ENCODE measurements around the gene FLOT2. TPM values are rescaled to one million over a fixed set of nuclear protein-coding genes. Genes with fewer than 3 reads are reported as not detected.
A peak's percentile ranks its signal among the peaks of the same experiment; 100 is the strongest.
"Not testable (repeated sequence)": the region's sequence is repeated elsewhere in the genome, so short reads cannot be mapped to it uniquely, and the experiment has no call there.

FLOT2 gene
- total RNA-seq, 1 experiment from 2014 or later: 45.5 TPM

GRCh38 chr17:28843816-28844148 lies 53.8 kb downstream of the FLOT2 start:
- DNase-seq (ENCODE audit: low spot score): no peak

- DNase-seq (ENCODE audit: low spot score): peak; percentile 70
These were observed 55.1 kb downstream of the FLOT2 start, which contains the start of gene FAM222B for GRCh38 chr17:28842282-28843012. FAM222B (minus strand) TSS chr17:28842790; CDS start chr17:28766667, 76,123 bp downstream.

- no peak for DNase-seq (ENCODE audit: low spot score)
These were observed 55.6 kb downstream of the FLOT2 start for GRCh38 chr17:28841901-28842281.

GRCh38 chr17:28839221-28839620 lies 58.3 kb downstream of the FLOT2 start:
- DNase-seq (ENCODE audit: low spot score): no peak

GRCh38 chr17:28836541-28836940 lies 61.0 kb downstream of the FLOT2 start:
- not testable (repeated sequence) for DNase-seq (ENCODE audit: low spot score)

- no peak for DNase-seq (ENCODE audit: low spot score)
These were observed 63.1 kb downstream of the FLOT2 start for GRCh38 chr17:28834420-28834819.

Other genes with a start within 250 kb of the FLOT2 start
- gene SDF2, start 235.8 kb downstream of the FLOT2 start, total RNA-seq (2014; rRNA removed; shearing (Covaris generic)): 102 and 112 TPM in 2 replicates
- gene SUPT6H, start 235.5 kb downstream of the FLOT2 start, total RNA-seq (2014; rRNA removed; shearing (Covaris generic)): 52.7 and 55.8 TPM in 2 replicates
- 1.2 and 2.0 TPM in 2 replicates for gene PROCA1, start 185.8 kb downstream of the FLOT2 start, total RNA-seq (2014; rRNA removed; shearing (Covaris generic))
- gene RAB34, start 179.9 kb downstream of the FLOT2 start, total RNA-seq (2014; rRNA removed; shearing (Covaris generic)): 246 and 286 TPM in 2 replicates
- gene RPL23A, start 177.7 kb downstream of the FLOT2 start, total RNA-seq (2014; rRNA removed; shearing (Covaris generic)): 697 and 1,197 TPM in 2 replicates
- gene TLCD1, start 171.5 kb downstream of the FLOT2 start, total RNA-seq (2014; rRNA removed; shearing (Covaris generic)): 3.3 and 3.9 TPM in 2 replicates
- 1.5 and 2.5 TPM in 2 replicates for gene NEK8, start 168.9 kb downstream of the FLOT2 start, total RNA-seq (2014; rRNA removed; shearing (Covaris generic))
- 75.5 and 90.6 TPM in 2 replicates for gene TRAF4, start 153.7 kb downstream of the FLOT2 start, total RNA-seq (2014; rRNA removed; shearing (Covaris generic))
- 9.2 and 10.2 TPM in 2 replicates for gene FAM222B, start 54.9 kb downstream of the FLOT2 start, total RNA-seq (2014; rRNA removed; shearing (Covaris generic))
- gene ERAL1, start 42.7 kb downstream of the FLOT2 start, total RNA-seq (2014; rRNA removed; shearing (Covaris generic)): 45.1 and 66.6 TPM in 2 replicates
- 12.7 and 13.9 TPM in 2 replicates for gene DHRS13, start 5.3 kb upstream of the FLOT2 start, total RNA-seq (2014; rRNA removed; shearing (Covaris generic))
- 16.0 and 22.3 TPM in 2 replicates for gene PHF12, start 53.8 kb upstream of the FLOT2 start, total RNA-seq (2014; rRNA removed; shearing (Covaris generic))
- gene SEZ6, start 108.3 kb upstream of the FLOT2 start, total RNA-seq (2014; rRNA removed; shearing (Covaris generic)): 0.07 and 0.52 TPM in 2 replicates
- gene PIPOX, start 145.4 kb upstream of the FLOT2 start, total RNA-seq (2014; rRNA removed; shearing (Covaris generic)): 1.1 and 1.7 TPM in 2 replicates